Tibial artery (tissue), 4 donors: ENCODE results near the gene RBPJL.

ENCODE experiments used
- DNase-seq, 2 donors: peaks; one replicate each; pipeline ENCODE4 v3.0.0-alpha.2; 2019
- H3K27ac ChIP-seq, 2 donors: fragments of 200-600 bp; sonication (generic) in 1 of 2; 1 replicate in 1 of 2; 2 replicates in 1 of 2; pipeline ENCODE4 v1.5.1; 2018 to 2019; ENCODE audit warnings: mild to moderate bottlenecking in 1 of 2
- H3K27me3 ChIP-seq, 2 donors: fragments of 200-600 bp; sonication (generic) in 1 of 2; one replicate each; pipeline versions ENCODE4 v1.5.1 to v1.6.0; 2016 to 2019
- H3K36me3 ChIP-seq, 3 donors: fragments of 200-600 bp; sonication (generic) in 2 of 3; one replicate each; pipeline ENCODE4 v1.5.1; 2016 to 2019; ENCODE audit warnings: mild to moderate bottlenecking in 2 of 3
- H3K4me1 ChIP-seq, 4 donors: fragments of 200-600 bp; sonication (generic) in 2 of 4; 1 replicate in 3 of 4; 2 replicates in 1 of 4; pipeline ENCODE4 v1.5.1; 2016 to 2019
- H3K4me3 ChIP-seq, 2 donors: fragments of 200-600 bp; sonication (generic) in 1 of 2; 1 replicate in 1 of 2; 2 replicates in 1 of 2; pipeline ENCODE4 v1.5.1; 2018 to 2019; ENCODE audit warnings: mild to moderate bottlenecking in 2 of 2
- H3K9me3 ChIP-seq, 3 donors: fragments of 200-600 bp; sonication (generic) in 1 of 3; one replicate each; pipeline ENCODE4 v1.5.1; 2016 to 2019
- CTCF ChIP-seq, 2 experiments: fragments of 200-600 bp in 1 of 2; fragments of 450-650 bp in 1 of 2; IDR thresholded peaks; one replicate each; pipeline ENCODE4 v1.5.1; 2017 to 2019; ENCODE audit warnings: antibody characterized with exemption in 2 of 2, mild to moderate bottlenecking in 1 of 2, moderate library complexity in 1 of 2
- intact Hi-C: fragments of 100-400 bp; cut with DNase I; formaldehyde crosslinking; loops from one replicate; pipeline ENCODE4 v1.15.0; 2023; ENCODE audit warnings: low total_unique reads

RBPJL gene

GRCh38 chr20:45344168-45344860, 37.7 kb downstream of the RBPJL start:
- Histone ChIP-seq H3K4me1 (peaks cover 0 to 90% (median 75%) of the 10 kb centered on the region in 4 donors), H3K4me3 (peak overlapping the region; percentile 82 to 84), H3K27me3 (no peaks in the 10 kb centered on the region), H3K9me3 (no peaks in the 10 kb centered on the region), H3K36me3 (peaks cover 0 to 6% (median 0%) of the 10 kb centered on the region in 3 donors), H3K27ac (peak overlapping the region; percentile 86 to 98)
- peak; percentile 78 to 91 for DNase-seq
- no peak for TF ChIP-seq CTCF (IDR thresholded peaks at IDR 0.05)
- intact Hi-C loops, result loop anchor here (10.0 kb wide), 1 partner anchor 1160 kb away; the partner anchor contains the start of gene JPH2

GRCh38 chr20:45345104-45345936, 38.7 kb downstream of the RBPJL start:
- H3K36me3 ChIP-seq, result peaks cover 0 to 6% (median 0%) of the 10 kb centered on the region in 3 donors
- intact Hi-C loops, result loop anchor here (10.0 kb wide), 1 partner anchor 1161 kb away; the partner anchor contains the start of gene JPH2
- H3K4me1 ChIP-seq, result peaks cover 0 to 83% (median 67%) of the 10 kb centered on the region in 4 donors
- no peak for TF ChIP-seq CTCF (IDR thresholded peaks at IDR 0.05)
- peak in 1 of 2 donors; percentile 65 for DNase-seq
- no peaks in the 10 kb centered on the region for H3K27me3 ChIP-seq
- H3K27ac ChIP-seq, result peak overlapping the region; percentile 86 to 98
- H3K9me3 ChIP-seq, result no peaks in the 10 kb centered on the region
- peak overlapping the region; percentile 82 to 84 for H3K4me3 ChIP-seq

GRCh38 chr20:45346291-45346718, 39.7 kb downstream of the RBPJL start:
- Histone ChIP-seq H3K4me1 (peaks cover 0 to 73% (median 58%) of the 10 kb centered on the region in 4 donors), H3K9me3 (no peaks in the 10 kb centered on the region), H3K36me3 (no peaks in the 10 kb centered on the region), H3K27me3 (no peaks in the 10 kb centered on the region), H3K4me3 (peak overlapping the region; percentile 82 to 84), H3K27ac (peak overlapping the region; percentile 86 to 98)
- peak in 1 of 2 donors; percentile 47 for DNase-seq
- TF ChIP-seq CTCF (IDR thresholded peaks at IDR 0.05), result no peak
- intact Hi-C loops, result loop anchor here (10.0 kb wide), 1 partner anchor 1162 kb away; the partner anchor contains the start of gene JPH2

GRCh38 chr20:45346851-45347250, 40.2 kb downstream of the RBPJL start:
- TF ChIP-seq CTCF (IDR thresholded peaks at IDR 0.05), result no peak
- Histone ChIP-seq H3K27me3 (no peaks in the 10 kb centered on the region), H3K4me1 (peaks cover 0 to 68% (median 53%) of the 10 kb centered on the region in 4 donors), H3K9me3 (no peaks in the 10 kb centered on the region), H3K36me3 (no peaks in the 10 kb centered on the region), H3K27ac (peak overlapping the region; percentile 86 to 98), H3K4me3 (peak overlapping the region; percentile 82 to 84)
- intact Hi-C loops, result loop anchor here (10.0 kb wide), 1 partner anchor 1162 kb away; the partner anchor contains the start of gene JPH2
- peak in 1 of 2 donors; percentile 35 for DNase-seq

- no peak for TF ChIP-seq CTCF (IDR thresholded peaks at IDR 0.05)
- peak overlapping the region; percentile 86 to 98 for H3K27ac ChIP-seq
- no peaks in the 10 kb centered on the region for H3K27me3 ChIP-seq
- no peaks in the 10 kb centered on the region for H3K36me3 ChIP-seq
- H3K4me1 ChIP-seq, result peaks cover 0 to 62% (median 48%) of the 10 kb centered on the region in 4 donors
- intact Hi-C loops, result loop anchor here (10.0 kb wide), 1 partner anchor 1163 kb away; the partner anchor contains the start of gene JPH2
- peak in 1 of 2 donors; percentile 72 for DNase-seq
- no peaks in the 10 kb centered on the region for H3K9me3 ChIP-seq
- H3K4me3 ChIP-seq, result peak overlapping the region; percentile 82 to 84
Observed at GRCh38 chr20:45347297-45347935, 40.8 kb downstream of the RBPJL start.
